BLaER1 treated with 17β-estradiol and CSF1 and Interleukin-3, amounts not matched to agents 10 nM and 100 nM (cell line): ENCODE data around the gene DXO.

Experiments
- H3K27ac ChIP-seq, 11 experiments: shearing (Covaris generic); formaldehyde crosslinking; 2 replicates each; pipeline ENCODE4 v1.8.1; 2022
- H3K27me3 ChIP-seq, 11 experiments: shearing (Covaris generic); formaldehyde crosslinking; 2 replicates each; pipeline ENCODE4 v1.8.1; 2022
- H3K36me3 ChIP-seq, 11 experiments: shearing (Covaris generic); formaldehyde crosslinking; 2 replicates each; pipeline ENCODE4 v1.8.1; 2022
- H3K4me1 ChIP-seq, 10 experiments: shearing (Covaris generic); formaldehyde crosslinking; 2 replicates each; pipeline ENCODE4 v1.8.1; 2022
- H3K4me2 ChIP-seq, 11 experiments: shearing (Covaris generic); formaldehyde crosslinking; 2 replicates each; pipeline ENCODE4 v1.8.1; 2022
- H3K4me3 ChIP-seq, 10 experiments: shearing (Covaris generic); formaldehyde crosslinking; 2 replicates each; pipeline ENCODE4 v1.8.1; 2022
- H3K9ac ChIP-seq, 11 experiments: shearing (Covaris generic); formaldehyde crosslinking; 2 replicates each; pipeline ENCODE4 v1.8.1; 2022
- H3K9me3 ChIP-seq, 11 experiments: shearing (Covaris generic); formaldehyde crosslinking; replicated peaks in 1 of 11; 2 replicates each; pipeline ENCODE4 v1.8.1; 2022
- H4K20me1 ChIP-seq, 11 experiments: shearing (Covaris generic); formaldehyde crosslinking; 2 replicates each; pipeline ENCODE4 v1.8.1; 2022
- Cebpa-rat ChIP-seq, 11 experiments: shearing (Covaris generic); IDR thresholded peaks; 2 replicates each; pipeline ENCODE4 v1.8.1; 2022

DXO gene

GRCh38 chr6:31968791-31969711 is 2.9 kb downstream of the DXO start:
- H3K4me3 ChIP-seq: no peak overlapping the region
- TF ChIP-seq Cebpa-rat (IDR thresholded peaks at IDR 0.05): no peak
- peaks cover 0 to 17% (median 0%) of the 10 kb centered on the region in 11 experiments; a peak in 4 of 22 replicates for H4K20me1 ChIP-seq
- peak overlapping the region in 4 of 11 experiments; percentile 12 to 98 (median 96); a peak in 5 of 22 replicates for H3K4me2 ChIP-seq
- peaks cover 31 to 39% (median 35%) of the 10 kb centered on the region in 10 experiments for H3K4me1 ChIP-seq
- no peaks in the 10 kb centered on the region for H3K27me3 ChIP-seq
- H3K9ac ChIP-seq: peak overlapping the region in 4 of 11 experiments; percentile 13 to 94 (median 38); a peak in 2 of 22 replicates
- H3K36me3 ChIP-seq: peaks cover 62 to 73% (median 69%) of the 10 kb centered on the region in 11 experiments
- H3K27ac ChIP-seq: peak overlapping the region in 1 of 11 experiments; percentile 44; a peak in 2 of 22 replicates
- H3K9me3 ChIP-seq: no peaks in the 10 kb centered on the region

GRCh38 chr6:31968326-31968725 is 3.6 kb downstream of the DXO start:
- peaks cover 69 to 78% (median 76%) of the 10 kb centered on the region in 11 experiments for H3K36me3 ChIP-seq
- H3K9me3 ChIP-seq: no peaks in the 10 kb centered on the region
- no peak overlapping the region for H3K4me2 ChIP-seq

GRCh38 chr6:31967926-31968320 is 4.0 kb downstream of the DXO start:
- no peaks in the 10 kb centered on the region for H3K9me3 ChIP-seq

More at GRCh38 chr6:31968326-31968725, 3.6 kb downstream of the DXO start:
- Histone ChIP-seq H3K9ac (no peak overlapping the region), H3K27me3 (no peaks in the 10 kb centered on the region), H3K27ac (no peak overlapping the region), H4K20me1 (peaks cover 0 to 17% (median 0%) of the 10 kb centered on the region in 11 experiments; a peak in 4 of 22 replicates), H3K4me1 (peaks cover 23 to 33% (median 29%) of the 10 kb centered on the region in 10 experiments), H3K4me3 (no peak overlapping the region)
- TF ChIP-seq Cebpa-rat (IDR thresholded peaks at IDR 0.05): no peak

GRCh38 chr6:31966997-31967925 is 4.7 kb downstream of the DXO start:
- Histone ChIP-seq H3K4me3 (no peak overlapping the region), H3K9me3 (no peaks in the 10 kb centered on the region), H3K9ac (no peak overlapping the region), H3K27me3 (no peaks in the 10 kb centered on the region), H3K4me2 (no peak overlapping the region), H3K27ac (no peak overlapping the region), H3K36me3 (peaks cover 79 to 89% (median 87%) of the 10 kb centered on the region in 11 experiments), H4K20me1 (peaks cover 0 to 17% (median 0%) of the 10 kb centered on the region in 11 experiments; a peak in 4 of 22 replicates), H3K4me1 (peaks cover 17 to 25% (median 21%) of the 10 kb centered on the region in 10 experiments)
- TF ChIP-seq Cebpa-rat (IDR thresholded peaks at IDR 0.05): 0 out of 22 replicates have a peak, but pooled peaks of 1 of the 11 experiments have one; percentile 20

More at GRCh38 chr6:31967926-31968320, 4.0 kb downstream of the DXO start:
- Histone ChIP-seq H3K4me3 (no peak overlapping the region), H3K4me1 (peaks cover 19 to 29% (median 25%) of the 10 kb centered on the region in 10 experiments), H3K4me2 (no peak overlapping the region), H3K27me3 (no peaks in the 10 kb centered on the region), H3K27ac (no peak overlapping the region), H3K36me3 (peaks cover 73 to 82% (median 80%) of the 10 kb centered on the region in 11 experiments), H3K9ac (no peak overlapping the region), H4K20me1 (peaks cover 0 to 17% (median 0%) of the 10 kb centered on the region in 11 experiments; a peak in 4 of 22 replicates)
- TF ChIP-seq Cebpa-rat (IDR thresholded peaks at IDR 0.05): no peak

- Histone ChIP-seq H3K36me3 (peaks cover 87 to 96% (median 94%) of the 10 kb centered on the region in 11 experiments), H3K9ac (no peak overlapping the region), H3K4me1 (peaks cover 16 to 24% (median 20%) of the 10 kb centered on the region in 10 experiments), H4K20me1 (peaks cover 0 to 17% (median 0%) of the 10 kb centered on the region in 11 experiments; a peak in 4 of 22 replicates), H3K27ac (no peak overlapping the region), H3K9me3 (no peaks in the 10 kb centered on the region), H3K4me2 (no peak overlapping the region), H3K27me3 (no peaks in the 10 kb centered on the region), H3K4me3 (no peak overlapping the region)
- no peak for TF ChIP-seq Cebpa-rat (IDR thresholded peaks at IDR 0.05)
These were observed 5.4 kb downstream of the DXO start for GRCh38 chr6:31966506-31966905.

GRCh38 chr6:31965700-31966099 is 6.2 kb downstream of the DXO start:
- Histone ChIP-seq H3K4me3 (no peak overlapping the region), H3K9ac (no peak overlapping the region; a peak in 2 of 22 replicates), H3K4me1 (peaks cover 9 to 16% (median 13%) of the 10 kb centered on the region in 10 experiments), H3K36me3 (peaks cover 95 to 100% (median 100%) of the 10 kb centered on the region in 11 experiments), H3K4me2 (no peak overlapping the region), H3K27me3 (no peaks in the 10 kb centered on the region), H3K27ac (no peak overlapping the region), H3K9me3 (no peaks in the 10 kb centered on the region), H4K20me1 (peaks cover 0 to 17% (median 0%) of the 10 kb centered on the region in 11 experiments; a peak in 4 of 22 replicates)
- TF ChIP-seq Cebpa-rat (IDR thresholded peaks at IDR 0.05): no peak

GRCh38 chr6:31963921-31964320 is 8.0 kb downstream of the DXO start:
- no peak overlapping the region for H3K4me3 ChIP-seq
- no peak overlapping the region for H3K9ac ChIP-seq
- H3K27me3 ChIP-seq: no peaks in the 10 kb centered on the region
- no peaks in the 10 kb centered on the region for H3K9me3 ChIP-seq
- H3K4me1 ChIP-seq: peaks cover 15 to 20% (median 16%) of the 10 kb centered on the region in 10 experiments
- no peak overlapping the region for H3K4me2 ChIP-seq
- peaks cover 82 to 91% (median 90%) of the 10 kb centered on the region in 11 experiments for H3K36me3 ChIP-seq
- peaks cover 0 to 5% (median 0%) of the 10 kb centered on the region in 11 experiments; a peak in 3 of 22 replicates for H4K20me1 ChIP-seq
- TF ChIP-seq Cebpa-rat (IDR thresholded peaks at IDR 0.05): no peak
- H3K27ac ChIP-seq: no peak overlapping the region

GRCh38 chr6:31961616-31962015 is 10.3 kb downstream of the DXO start:
- Histone ChIP-seq H3K9me3 (no peaks in the 10 kb centered on the region), H3K27ac (no peak overlapping the region), H3K4me1 (peaks cover 26 to 36% (median 29%) of the 10 kb centered on the region in 10 experiments), H3K4me3 (no peak overlapping the region), H3K9ac (peak overlapping the region in 6 of 11 experiments; percentile 1 to 32 (median 12); a peak in 6 of 22 replicates), H3K36me3 (peaks cover 65 to 78% (median 75%) of the 10 kb centered on the region in 11 experiments), H3K27me3 (no peaks in the 10 kb centered on the region), H4K20me1 (peaks cover 0 to 5% (median 0%) of the 10 kb centered on the region in 11 experiments; a peak in 2 of 22 replicates), H3K4me2 (no peak overlapping the region)
- TF ChIP-seq Cebpa-rat (IDR thresholded peaks at IDR 0.05): no peak
